ENCODE data around the gene LRRK1.

DNA sequence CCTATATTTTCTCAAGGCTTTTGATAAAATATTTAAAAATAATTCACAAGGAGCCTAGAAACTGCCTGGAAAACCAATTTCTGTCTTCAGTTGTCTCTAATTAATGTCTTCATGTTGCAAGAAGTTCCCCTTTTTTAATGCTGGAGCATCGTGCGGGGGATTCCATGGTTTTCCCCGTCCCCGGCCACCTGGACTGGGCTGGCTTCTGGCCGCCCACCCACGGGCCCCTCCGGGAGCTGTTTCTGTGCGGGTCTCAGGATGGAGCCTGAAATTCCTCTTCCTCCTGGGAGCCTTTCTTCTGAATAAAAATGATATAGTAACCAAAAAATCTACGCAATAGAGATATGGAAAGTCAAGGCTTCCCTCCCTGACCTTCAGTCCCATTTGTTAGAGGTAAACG, 8.1 kb upstream of the LRRK1 start:
- TF ChIP-seq, protein P1, sequence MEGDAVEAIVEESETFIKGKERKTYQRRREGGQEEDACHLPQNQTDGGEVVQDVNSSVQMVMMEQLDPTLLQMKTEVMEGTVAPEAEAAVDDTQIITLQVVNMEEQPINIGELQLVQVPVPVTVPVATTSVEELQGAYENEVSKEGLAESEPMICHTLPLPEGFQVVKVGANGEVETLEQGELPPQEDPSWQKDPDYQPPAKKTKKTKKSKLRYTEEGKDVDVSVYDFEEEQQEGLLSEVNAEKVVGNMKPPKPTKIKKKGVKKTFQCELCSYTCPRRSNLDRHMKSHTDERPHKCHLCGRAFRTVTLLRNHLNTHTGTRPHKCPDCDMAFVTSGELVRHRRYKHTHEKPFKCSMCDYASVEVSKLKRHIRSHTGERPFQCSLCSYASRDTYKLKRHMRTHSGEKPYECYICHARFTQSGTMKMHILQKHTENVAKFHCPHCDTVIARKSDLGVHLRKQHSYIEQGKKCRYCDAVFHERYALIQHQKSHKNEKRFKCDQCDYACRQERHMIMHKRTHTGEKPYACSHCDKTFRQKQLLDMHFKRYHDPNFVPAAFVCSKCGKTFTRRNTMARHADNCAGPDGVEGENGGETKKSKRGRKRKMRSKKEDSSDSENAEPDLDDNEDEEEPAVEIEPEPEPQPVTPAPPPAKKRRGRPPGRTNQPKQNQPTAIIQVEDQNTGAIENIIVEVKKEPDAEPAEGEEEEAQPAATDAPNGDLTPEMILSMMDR (IDR thresholded peaks at IDR 0.05; ENCODE audit: low read depth, low read length, poor library complexity, severe bottlenecking) = no peak
- no peak for TF ChIP-seq EZH2phosphoT487 (IDR thresholded peaks at IDR 0.05; ENCODE audit: borderline replicate concordance, low read length)

Data from DOHH2 (cell line).